Measurements from ENCODE around the gene MORN1. TPM values are rescaled to one million over a fixed set of nuclear protein-coding genes. Genes with fewer than 3 reads are reported as not detected.

The MORN1 gene
- total and polyA plus RNA-seq, 10 donors: 1.9 to 13.5 (median 6.9) TPM

GRCh38 chr1:2277741-2278488, 113.4 kb downstream of the MORN1 start:
- 87 to 96% (median 92%) methylated on average over 23 to 25 of the region's 25 CpGs for WGBS, 5 donors
- peak in 1 of 3 donors; percentile 36 for TF ChIP-seq POLR2AphosphoS5 (IDR thresholded peaks at IDR 0.05)
- no peak for TF ChIP-seq POLR2A (IDR thresholded peaks at IDR 0.05)
- no peaks in the 10 kb centered on the region for H3K27me3 ChIP-seq (replicated peaks in 1 of 7)
- peaks cover 0 to 16% (median 0%) of the 10 kb centered on the region in 6 donors for H3K36me3 ChIP-seq
- peaks cover 54 to 81% (median 73%) of the 10 kb centered on the region in 6 donors for H3K4me1 ChIP-seq
- peak overlapping the region; percentile 41 to 79 (median 76) for H3K27ac ChIP-seq
- DNase-seq: no peak
- H3K9me3 ChIP-seq: no peaks in the 10 kb centered on the region
- no peak overlapping the region for H3K4me3 ChIP-seq
- intact Hi-C loops (cut with DNase I; ENCODE audit: low total_unique reads): no loop called here

GRCh38 chr1:2276803-2277580, 114.4 kb downstream of the MORN1 start:
- H3K4me3 ChIP-seq: no peak overlapping the region
- no peak for DNase-seq
- intact Hi-C loops (cut with DNase I; ENCODE audit: low total_unique reads): no loop called here
- no peaks in the 10 kb centered on the region for H3K9me3 ChIP-seq
- no peaks in the 10 kb centered on the region for H3K27me3 ChIP-seq (replicated peaks in 1 of 7)
- TF ChIP-seq POLR2A (IDR thresholded peaks at IDR 0.05) (no peak), CTCF (IDR thresholded peaks at IDR 0.05 in 8 of 11, conservative IDR thresholded peaks at IDR 0.05 in 3 of 11) (no peak), POLR2AphosphoS5 (IDR thresholded peaks at IDR 0.05) (no peak)
- H3K27ac ChIP-seq: peak overlapping the region in 5 of 8 donors; percentile 20 to 66 (median 64)
- H3K36me3 ChIP-seq: peaks cover 0 to 10% (median 0%) of the 10 kb centered on the region in 6 donors
- 79 to 92% (median 87%) methylated on average over 12 of the region's 12 CpGs for WGBS, 5 donors
- H3K4me1 ChIP-seq: peaks cover 61 to 84% (median 78%) of the 10 kb centered on the region in 6 donors

- WGBS, 5 donors: 37 to 52% (median 38%) methylated on average over 12 to 14 of the region's 14 CpGs
- Histone ChIP-seq H3K4me3 (no peak overlapping the region), H3K9me3 (no peaks in the 10 kb centered on the region), H3K27me3 (replicated peaks in 1 of 7) (no peaks in the 10 kb centered on the region), H3K4me1 (peaks cover 67 to 94% (median 89%) of the 10 kb centered on the region in 6 donors), H3K27ac (peak overlapping the region in 6 of 8 donors; percentile 30 to 66 (median 64)), H3K36me3 (peaks cover 0 to 10% (median 0%) of the 10 kb centered on the region in 6 donors)
- DNase-seq: no peak
- TF ChIP-seq CTCF (IDR thresholded peaks at IDR 0.05 in 8 of 11, conservative IDR thresholded peaks at IDR 0.05 in 3 of 11) (no peak), POLR2AphosphoS5 (IDR thresholded peaks at IDR 0.05) (peak in 1 of 3 donors; percentile 24)
- intact Hi-C loops (cut with DNase I; ENCODE audit: low total_unique reads): no loop called here
These were observed 115.4 kb downstream of the MORN1 start for GRCh38 chr1:2275796-2276536.

GRCh38 chr1:2274929-2275475, 116.4 kb downstream of the MORN1 start:
- H3K9me3 ChIP-seq: no peaks in the 10 kb centered on the region
- H3K27me3 ChIP-seq (replicated peaks in 1 of 7): no peaks in the 10 kb centered on the region
- intact Hi-C loops (cut with DNase I; ENCODE audit: low total_unique reads): no loop called here
- no peak overlapping the region for H3K4me3 ChIP-seq
- peaks cover 0 to 10% (median 0%) of the 10 kb centered on the region in 6 donors for H3K36me3 ChIP-seq
- H3K4me1 ChIP-seq: peaks cover 67 to 100% (median 98%) of the 10 kb centered on the region in 6 donors
- peak overlapping the region in 7 of 8 donors; percentile 15 to 66 (median 63) for H3K27ac ChIP-seq
- DNase-seq: no peak
- TF ChIP-seq POLR2A (IDR thresholded peaks at IDR 0.05) (no peak), POLR2AphosphoS5 (IDR thresholded peaks at IDR 0.05) (peak in 2 of 3 donors; percentile 14 to 19)
- 30 to 58% (median 54%) methylated on average over 16 to 21 of the region's 21 CpGs for WGBS, 5 donors
